HG03108 (cell line): Measurements from ENCODE around the gene ZAR1.
"Not testable (repeated sequence)": the region's sequence is repeated elsewhere in the genome, so short reads cannot be mapped to it uniquely, and the experiment has no call there.

Source experiments
- ATAC-seq: cut with Tn5 transposase; IDR thresholded peaks from one replicate; pipeline ENCODE4 v1.9.1; 2021; ENCODE audit warnings: moderate library complexity; ENCODE audit not compliant: unreplicated experiment

ZAR1 gene, protein sequence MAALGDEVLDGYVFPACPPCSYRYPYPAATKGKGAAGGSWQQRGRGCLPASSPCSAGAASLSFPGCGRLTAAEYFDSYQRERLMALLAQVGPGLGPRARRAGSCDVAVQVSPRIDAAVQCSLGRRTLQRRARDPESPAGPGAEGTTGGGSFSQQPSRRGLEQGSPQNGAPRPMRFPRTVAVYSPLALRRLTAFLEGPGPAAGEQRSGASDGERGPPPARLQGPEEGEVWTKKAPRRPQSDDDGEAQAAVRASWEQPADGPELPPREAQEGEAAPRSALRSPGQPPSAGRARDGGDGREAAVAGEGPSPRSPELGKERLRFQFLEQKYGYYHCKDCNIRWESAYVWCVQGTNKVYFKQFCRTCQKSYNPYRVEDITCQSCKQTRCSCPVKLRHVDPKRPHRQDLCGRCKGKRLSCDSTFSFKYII

DNA sequence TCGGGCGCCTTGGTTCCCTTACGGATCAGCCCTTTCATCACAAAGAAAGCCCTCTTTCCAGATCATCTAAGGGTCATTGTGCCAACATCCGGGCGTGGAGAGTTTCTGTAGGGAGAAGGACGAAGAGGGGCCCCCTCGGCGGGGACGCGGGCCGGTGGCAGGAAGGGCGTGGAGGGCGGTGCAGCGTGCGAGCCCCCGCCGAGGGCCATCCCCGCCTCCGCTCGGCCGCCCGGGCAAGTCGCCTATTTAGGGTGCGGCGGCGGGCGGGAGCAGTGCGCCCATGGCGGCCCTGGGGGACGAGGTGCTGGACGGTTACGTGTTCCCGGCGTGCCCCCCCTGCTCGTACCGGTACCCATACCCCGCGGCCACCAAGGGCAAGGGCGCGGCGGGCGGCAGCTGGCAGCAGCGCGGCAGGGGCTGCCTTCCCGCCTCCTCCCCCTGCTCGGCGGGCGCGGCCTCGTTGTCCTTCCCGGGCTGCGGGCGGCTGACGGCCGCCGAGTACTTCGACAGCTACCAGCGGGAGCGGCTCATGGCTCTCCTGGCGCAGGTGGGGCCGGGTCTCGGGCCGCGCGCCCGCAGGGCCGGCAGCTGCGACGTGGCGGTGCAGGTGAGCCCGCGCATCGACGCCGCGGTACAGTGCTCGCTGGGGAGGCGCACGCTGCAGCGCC is at the start of gene ZAR1:
ZAR1 (plus strand) TSS at position 241 of the 668 bp plus-strand sequence; CDS start at position 281, 40 bp downstream.
- no peak for ATAC-seq

DNA sequence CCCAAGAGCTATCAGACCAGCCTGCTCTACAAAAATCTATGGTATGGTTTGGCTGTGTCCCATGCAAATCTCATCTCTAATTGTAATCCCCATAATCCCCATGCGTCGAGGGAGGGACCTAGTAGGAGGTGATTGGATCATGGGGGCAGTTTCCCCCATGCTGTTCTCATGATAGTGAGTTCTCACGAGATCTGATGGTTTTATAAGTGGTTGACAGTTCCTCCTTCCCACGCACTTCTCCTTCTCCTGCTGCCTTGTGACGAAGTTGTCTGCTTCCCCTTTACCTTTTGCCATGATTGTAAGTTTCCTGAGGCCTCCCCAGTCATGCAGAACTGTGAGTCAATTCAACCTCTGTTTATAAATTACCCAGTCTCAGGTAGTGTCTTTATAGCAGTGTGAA is 49.1 kb upstream of the ZAR1 start:
- ATAC-seq, result not testable (repeated sequence)

DNA sequence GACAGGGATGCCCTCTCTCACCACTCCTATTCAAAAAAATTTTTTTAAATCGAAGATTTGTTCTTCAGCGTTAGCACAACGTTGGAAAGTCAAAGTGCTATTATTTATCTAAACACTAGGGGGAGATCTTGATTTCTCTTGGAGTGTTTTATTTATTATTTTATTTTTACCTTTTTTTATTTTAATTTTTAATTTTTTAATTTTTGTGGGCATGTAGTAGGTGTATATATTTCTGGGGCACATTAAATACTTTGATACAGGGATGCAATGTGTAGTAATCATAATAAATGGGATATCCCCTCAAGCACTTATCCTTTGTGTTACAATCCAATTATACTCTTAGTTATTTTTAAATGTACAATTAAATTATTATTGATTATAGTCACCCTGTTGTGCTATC is 44.3 kb upstream of the ZAR1 start:
- ATAC-seq, result no peak

DNA sequence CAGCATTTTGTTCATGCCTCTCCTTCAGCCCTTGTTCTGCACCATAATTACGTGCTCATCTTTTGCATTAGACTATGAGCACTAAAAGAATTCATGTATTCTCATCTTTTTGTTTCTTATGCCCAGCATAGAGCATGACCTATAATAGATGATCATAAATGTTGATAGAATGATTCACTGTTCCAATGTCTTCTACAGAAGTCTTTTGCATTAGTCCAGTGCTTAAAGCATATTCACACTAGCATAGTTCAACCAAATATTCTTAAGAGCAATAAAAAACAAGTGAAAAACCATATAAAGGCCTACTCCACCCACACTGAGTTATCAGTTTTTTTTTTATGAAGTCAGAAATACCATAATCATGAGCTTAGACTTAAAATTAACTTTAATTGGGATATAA is 43.4 kb upstream of the ZAR1 start:
- ATAC-seq, result no peak

DNA sequence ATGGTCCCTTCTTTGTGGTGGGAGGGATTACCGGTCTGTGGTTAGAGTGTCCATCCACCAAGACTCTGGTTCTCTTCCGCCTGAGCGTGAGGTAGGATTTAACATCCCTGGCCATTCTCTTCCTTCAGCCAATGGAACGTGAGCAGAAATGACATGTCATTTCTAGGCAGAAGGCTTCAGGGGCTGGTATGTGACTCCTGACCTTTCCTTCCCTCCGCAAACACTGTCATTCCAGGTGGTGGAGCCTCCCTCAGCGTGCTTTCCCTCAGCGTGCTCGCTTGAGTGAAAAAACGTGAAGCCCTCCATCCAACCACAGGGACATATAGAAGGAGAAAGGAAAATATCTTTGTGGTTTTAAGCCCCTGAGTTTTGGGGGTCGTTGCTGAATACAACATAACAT is 40.9 kb upstream of the ZAR1 start:
- ATAC-seq, result no peak

DNA sequence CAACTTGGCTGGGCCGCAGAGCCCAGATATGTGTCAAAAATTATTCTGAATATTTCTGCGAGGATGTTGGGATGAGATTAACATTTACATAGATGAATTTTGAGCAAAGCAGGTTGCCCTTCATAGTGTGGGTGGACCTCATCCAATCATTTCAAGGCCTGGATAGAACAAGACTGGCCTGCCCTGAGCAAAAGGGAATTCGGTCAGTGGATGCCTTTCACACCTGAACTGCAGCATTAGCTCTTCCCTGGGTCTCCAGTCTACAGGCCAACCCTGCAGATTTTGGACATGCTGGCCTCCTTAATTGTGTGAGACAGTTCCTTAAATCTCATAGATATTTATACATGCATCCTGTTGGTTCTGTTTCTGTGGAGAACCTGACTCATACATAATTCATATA is 39.3 kb upstream of the ZAR1 start:
- ATAC-seq, result no peak

DNA sequence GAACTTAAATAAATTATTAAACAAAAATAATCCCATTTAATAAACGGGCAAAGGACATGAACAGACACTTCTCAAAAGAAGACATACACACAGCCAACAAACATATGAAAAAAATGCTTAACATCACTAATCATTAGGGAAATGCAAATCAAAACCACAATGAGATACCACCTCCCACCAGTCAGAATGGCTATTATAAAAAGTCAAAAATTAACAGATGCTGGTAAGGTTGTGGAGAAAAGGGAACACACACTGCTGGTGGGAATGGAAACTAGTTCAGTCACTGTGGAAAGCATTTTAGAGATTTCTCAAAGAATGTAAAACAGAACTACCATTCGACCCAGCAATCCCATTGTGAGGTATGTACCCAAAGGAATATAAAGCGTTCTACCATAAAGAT is 38.4 kb upstream of the ZAR1 start:
- not testable (repeated sequence) for ATAC-seq

DNA sequence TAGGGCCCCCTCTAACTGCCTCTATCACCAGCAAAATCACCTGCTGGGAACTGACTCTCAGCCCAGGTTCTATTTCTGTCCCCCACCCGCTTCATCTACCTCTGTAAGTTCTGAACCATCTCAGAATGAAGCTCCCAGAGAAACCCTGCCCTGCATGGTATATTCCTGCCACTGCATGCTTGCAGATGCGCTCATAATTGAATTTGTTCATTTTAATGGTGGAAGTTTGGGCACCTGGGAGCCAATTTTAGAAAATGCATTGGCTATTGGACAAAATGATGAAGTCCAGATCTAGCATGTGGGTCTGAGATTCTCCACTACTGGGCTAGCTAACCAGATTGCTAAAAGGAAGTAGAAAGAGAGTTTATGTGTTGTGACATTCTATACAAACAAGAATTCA is 35.5 kb upstream of the ZAR1 start:
- ATAC-seq, result no peak

DNA sequence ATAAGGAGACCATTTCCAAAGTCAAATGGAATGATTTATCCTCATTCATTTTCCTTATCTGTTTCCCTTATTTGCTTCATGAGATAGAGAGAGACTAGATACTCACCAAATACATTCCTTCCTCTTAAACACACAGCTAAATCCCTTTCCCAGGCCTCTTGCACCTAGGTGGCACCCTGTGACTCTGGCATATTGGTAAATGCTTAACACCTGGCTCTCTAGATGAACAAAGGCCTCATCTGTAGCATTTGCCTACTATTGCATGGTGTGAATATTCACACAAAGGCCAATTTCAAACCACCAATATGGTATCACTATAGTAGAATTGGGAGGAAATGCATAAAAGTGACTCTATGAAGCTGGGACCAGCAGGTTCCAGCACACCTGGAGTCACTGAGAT is 29.1 kb upstream of the ZAR1 start:
- ATAC-seq, result no peak

DNA sequence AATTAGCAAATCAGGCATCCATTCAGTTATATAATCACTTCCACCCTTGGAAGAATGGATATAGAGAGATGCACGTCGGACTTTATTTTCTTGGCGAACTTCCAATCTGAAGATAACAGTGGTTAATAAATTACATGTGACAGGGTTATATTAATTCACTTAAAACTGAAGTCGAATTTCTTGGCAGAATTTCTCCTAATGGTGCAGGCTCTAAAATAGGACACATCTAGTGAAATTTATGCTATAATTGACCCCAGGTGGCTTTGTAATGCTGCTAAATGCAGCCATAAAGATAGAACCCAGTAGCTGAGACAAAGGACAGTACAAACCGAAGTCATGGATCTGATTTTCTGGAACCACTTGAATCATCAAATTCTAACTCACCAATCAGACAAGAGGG is 27.7 kb upstream of the ZAR1 start:
- no peak for ATAC-seq

DNA sequence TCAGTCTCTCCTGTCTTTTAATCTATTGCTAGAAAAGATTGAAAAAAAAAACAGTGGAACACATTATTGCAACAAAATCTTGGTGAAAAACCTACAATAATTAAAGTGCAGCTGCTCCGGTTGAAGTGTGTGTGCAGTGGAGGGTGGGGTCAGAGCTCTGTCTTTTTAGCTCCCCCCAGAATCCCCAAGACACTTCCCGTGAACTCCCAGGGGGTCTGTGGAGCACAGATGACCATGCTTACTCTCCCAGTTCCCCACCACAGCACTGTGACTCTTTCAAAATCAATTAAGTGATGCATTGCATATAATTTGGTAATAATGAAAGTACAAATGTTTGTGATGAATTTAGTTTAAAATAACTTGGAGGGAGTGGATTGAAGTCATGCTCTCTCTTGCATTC is 22.6 kb upstream of the ZAR1 start:
- no peak for ATAC-seq

DNA sequence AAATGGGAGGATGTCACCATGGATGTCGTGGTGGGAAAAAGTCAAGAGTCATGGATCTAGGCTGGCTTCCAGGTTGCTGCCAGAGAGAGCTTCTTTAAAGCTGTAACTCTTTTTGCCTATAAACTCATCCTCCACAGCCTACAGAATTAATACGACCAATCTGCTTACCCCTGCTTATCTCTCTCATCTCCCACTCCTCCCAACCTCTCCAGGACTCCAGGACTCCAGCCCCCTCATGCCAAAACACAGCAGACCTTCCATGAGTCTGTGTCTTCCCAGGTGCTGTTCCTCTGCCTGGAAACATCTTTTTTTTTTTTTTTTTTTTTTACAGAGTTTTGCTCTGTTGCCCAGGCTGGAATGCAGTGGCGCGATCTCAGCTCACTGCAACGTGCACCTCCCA is 22.2 kb upstream of the ZAR1 start:
- ATAC-seq, result no peak

DNA sequence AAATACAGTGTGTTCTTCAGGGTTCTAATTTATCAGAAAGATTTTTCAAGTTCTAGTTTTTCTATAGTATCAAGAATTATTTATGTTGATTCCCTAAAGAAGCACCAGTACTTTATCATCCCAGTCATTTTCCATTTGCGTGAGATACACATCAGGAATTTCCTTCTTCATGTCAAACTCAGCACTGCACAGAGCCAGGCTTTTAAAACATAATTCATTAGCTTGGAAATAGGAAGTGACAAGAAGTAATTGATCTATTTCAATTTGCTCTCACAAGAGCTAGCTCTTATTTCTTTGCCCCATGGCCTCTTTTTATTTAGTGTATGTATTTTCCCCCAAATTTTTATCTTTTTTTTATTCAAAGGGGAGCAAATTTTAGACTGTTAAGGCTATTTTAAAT is 19.9 kb upstream of the ZAR1 start:
- no peak for ATAC-seq

DNA sequence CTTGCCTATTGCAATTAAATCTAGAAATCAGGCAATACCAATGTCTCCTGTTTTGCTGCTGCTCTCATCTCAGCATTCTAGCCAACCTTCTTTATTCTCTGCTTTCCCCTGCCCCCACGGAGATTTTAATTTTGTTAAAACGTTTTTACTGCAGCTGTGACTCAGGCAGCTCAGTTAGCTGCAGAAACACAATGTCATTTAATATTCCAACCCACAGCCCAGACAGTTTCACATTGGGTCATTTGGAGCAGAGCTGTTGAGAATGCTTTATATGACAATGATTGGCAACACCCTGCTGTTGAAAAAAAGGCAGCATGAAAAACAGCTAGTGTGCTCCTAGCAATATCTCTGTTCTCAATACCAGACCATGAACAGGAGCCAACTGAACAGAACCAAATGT is 19.5 kb upstream of the ZAR1 start:
- ATAC-seq, result no peak

DNA sequence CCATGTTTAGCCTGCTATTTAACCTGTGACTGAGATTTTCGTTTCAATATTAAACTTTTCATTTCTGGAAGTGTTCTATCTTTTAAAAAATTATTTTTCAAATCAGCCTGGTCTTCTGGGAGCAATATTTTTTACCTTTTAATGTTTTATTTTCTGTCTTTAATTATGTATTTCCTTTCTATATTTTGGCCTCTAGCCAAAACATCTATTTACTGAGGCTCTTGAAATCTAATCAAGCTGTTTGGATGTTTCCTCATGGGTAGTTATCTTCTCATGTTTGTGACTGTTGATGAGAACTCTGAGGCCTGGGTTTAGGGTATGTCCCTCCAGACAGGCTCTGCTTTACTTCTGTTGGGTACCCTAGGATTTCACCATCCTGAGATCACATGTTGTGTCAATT is 17.3 kb upstream of the ZAR1 start:
- ATAC-seq, result no peak

DNA sequence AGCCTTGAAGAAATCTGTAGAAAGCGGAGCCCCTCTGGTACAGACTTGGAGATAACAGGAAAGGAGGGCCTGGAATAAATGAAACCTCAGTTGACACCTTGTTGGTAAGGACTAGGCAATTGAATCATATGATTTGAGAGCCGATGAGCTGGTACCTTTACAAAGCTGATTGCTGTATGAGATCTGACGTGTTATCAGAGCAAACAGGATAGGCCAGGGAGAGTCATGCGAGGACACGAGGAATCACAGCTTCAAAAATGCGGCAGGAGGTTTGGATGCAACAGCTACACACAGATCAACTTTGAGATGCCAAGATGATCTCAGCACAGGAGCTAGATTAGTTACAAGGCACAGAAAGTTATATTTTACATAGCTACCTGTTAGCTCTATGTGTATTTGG is 14.3 kb upstream of the ZAR1 start:
- no peak for ATAC-seq

DNA sequence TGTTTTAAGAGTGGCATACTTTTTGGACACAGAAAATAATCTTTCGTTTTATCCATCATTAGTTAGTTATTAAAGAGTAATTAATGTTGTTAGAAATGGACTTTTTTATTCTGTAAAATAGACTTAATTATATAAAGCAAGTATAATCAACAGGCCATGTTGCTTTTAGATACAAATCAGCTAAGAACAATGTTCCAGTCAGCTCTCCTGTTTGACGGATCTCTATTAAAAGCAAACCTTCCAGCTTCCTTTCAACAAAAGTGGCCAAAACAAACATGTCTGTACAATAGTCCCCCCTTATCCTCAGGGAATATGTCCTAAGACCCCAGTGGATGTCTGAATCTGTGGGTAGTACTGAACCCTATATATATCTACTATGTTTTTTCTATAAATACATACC is 11.8 kb upstream of the ZAR1 start:
- no peak for ATAC-seq

DNA sequence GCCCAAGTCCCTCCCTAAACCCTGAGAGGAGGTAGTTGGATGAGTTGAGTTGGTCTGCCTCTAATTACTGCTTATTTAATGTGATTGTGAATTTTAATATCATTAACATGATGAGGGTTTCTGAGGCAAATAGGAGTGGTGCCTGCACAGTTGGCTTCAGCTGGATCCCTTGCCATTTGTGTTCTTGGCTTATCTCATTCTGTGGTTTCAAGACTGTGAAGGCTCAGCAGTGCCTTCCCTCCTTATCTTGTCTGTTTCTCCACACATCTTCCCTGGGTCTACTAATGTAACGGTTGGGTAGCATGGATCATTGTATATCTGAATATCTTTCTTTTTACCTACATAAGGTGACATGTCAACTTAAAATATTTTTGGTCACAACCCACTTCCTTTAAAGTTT is 8.5 kb upstream of the ZAR1 start:
- no peak for ATAC-seq

DNA sequence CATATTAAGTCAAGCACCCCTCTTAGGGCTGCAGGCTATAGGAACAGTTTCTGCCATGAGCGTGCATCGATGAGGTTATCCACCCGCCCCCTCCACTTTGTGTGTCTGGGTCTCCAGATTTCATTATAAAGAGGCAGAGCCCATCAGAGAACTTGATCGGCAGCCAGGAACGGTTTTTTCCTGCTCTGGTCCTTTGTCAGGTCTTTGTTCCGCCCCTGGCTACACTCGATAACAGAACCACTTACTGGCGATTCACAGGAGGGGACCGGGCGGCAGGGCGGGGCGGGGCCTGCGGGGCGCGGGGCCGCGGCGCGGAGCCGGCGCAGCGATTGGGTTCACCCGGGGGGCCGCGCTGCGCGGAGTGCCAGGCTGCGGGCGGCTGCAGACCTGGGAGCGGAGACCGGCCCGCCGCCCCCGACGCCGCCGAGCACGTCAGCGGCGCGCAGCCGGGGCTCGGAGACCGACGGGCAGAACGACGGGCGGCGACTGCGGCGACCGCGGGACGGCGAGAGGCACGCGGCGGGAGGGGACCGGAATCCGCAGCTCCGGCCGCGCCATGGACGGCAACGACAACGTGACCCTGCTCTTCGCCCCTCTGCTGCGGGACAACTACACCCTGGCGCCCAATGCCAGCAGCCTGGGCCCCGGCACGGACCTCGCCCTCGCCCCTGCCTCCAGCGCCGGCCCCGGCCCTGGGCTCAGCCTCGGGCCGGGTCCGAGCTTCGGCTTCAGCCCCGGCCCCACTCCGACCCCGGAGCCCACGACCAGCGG is 6.9 kb upstream of the ZAR1 start, which contains the start of gene SLC10A4:
SLC10A4 (plus strand) TSS at position 338 of the 771 bp plus-strand sequence; CDS start at position 557, 219 bp downstream.
- no peak for ATAC-seq

DNA sequence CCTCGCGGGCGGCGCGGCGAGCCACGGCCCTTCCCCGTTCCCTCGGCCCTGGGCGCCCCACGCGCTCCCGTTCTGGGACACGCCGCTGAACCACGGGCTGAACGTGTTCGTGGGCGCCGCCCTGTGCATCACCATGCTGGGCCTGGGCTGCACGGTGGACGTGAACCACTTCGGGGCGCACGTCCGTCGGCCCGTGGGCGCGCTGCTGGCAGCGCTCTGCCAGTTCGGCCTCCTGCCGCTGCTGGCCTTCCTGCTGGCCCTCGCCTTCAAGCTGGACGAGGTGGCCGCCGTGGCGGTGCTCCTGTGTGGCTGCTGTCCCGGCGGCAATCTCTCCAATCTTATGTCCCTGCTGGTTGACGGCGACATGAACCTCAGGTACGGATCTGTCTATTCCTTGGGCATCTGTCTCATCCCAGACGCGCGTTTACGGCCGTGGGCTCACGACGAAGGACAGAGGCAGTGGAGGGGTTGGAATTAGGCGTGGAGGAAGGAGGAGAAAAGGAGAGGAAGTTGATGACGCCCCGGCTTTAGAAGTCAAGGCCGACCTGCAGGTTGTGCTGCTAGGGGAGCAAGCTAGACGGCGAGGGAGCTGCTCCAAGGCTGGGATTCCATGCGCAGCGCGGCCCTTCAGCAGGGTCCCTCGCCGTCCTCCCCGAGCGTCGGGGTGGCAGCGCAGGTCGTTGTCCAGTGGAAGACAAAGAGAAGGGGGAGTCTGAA is 6.1 kb upstream of the ZAR1 start:
- ATAC-seq, result no peak
